Endothelial cell of umbilical vein (primary cell): ENCODE results near the gene SLC52A1. TPM values are rescaled to one million over a fixed set of nuclear protein-coding genes. Genes with fewer than 3 reads are reported as not detected.

Source experiments
- BruUV-seq: library from RNA; stranded (reverse); fragments of 400-500 nt; replicated peaks from 2 replicates; lab custom pipeline; 2021; lab: Mats Ljungman, UMichigan
- CTCF ChIA-PET: fragments of 300-600, 350-600 bp; sonication (Branson Sonifier 250); formaldehyde crosslinking; loops from one replicate; lab custom pipeline; 2021; ENCODE audit warnings: antibody characterized with exemption, inconsistent platforms; lab: Charles Lee
- POLR2A ChIA-PET: fragments of 300-600, 350-600 bp; sonication (Branson Sonifier 250); formaldehyde crosslinking; loops from one replicate; lab custom pipeline; 2021; ENCODE audit warnings: antibody characterized with exemption, inconsistent platforms; lab: Charles Lee
- DNase-seq: peaks from one replicate; pipeline ENCODE4 v3.0.0-alpha.2; 2011; ENCODE audit warnings: low read depth, low spot score
- FAIRE-seq: peaks from 2 replicates; lab custom pipeline; 2011; peaks lifted over from hg19 to GRCh38; lab: Jason Lieb, UNC
- H2AFZ ChIP-seq: 2 replicates; pipeline ENCODE4 v1.6.0; 2012; ENCODE audit warnings: low read depth, low read length, control low read depth, inconsistent platforms
- H3K27ac ChIP-seq: 2 replicates; pipeline ENCODE4 v1.5.1; 2011; ENCODE audit warnings: low read depth, mild to moderate bottlenecking, control low read depth, low read length, moderate library complexity; ENCODE audit not compliant: insufficient read depth
- H3K27me3 ChIP-seq, 2 experiments: 2 replicates each; pipeline versions ENCODE4 v1.6.0 to v1.6.1; 2011; ENCODE audit warnings: low read length in 2 of 2, mixed read lengths in 1 of 2; ENCODE audit not compliant: control insufficient read depth in 2 of 2, insufficient read depth in 2 of 2
- H3K36me3 ChIP-seq, 2 experiments: 2 replicates in 1 of 2; 3 replicates in 1 of 2; pipeline ENCODE4 v1.5.1; 2011; ENCODE audit warnings: low read length in 2 of 2, mild to moderate bottlenecking in 1 of 2, moderate library complexity in 1 of 2; ENCODE audit not compliant: control insufficient read depth in 2 of 2, insufficient read depth in 2 of 2; ENCODE audit errors: extremely low read depth in 1 of 2
- H3K4me1 ChIP-seq: 3 replicates; pipeline ENCODE4 v1.5.1; 2011; ENCODE audit warnings: mild to moderate bottlenecking, low read length; ENCODE audit not compliant: control insufficient read depth, insufficient read depth; ENCODE audit errors: extremely low read depth
- H3K4me2 ChIP-seq: 2 replicates; pipeline ENCODE4 v1.6.1; 2011; ENCODE audit warnings: low read length, control low read depth, mixed read lengths; ENCODE audit not compliant: insufficient read depth
- H3K4me3 ChIP-seq, 3 experiments: fragments of 200-600 bp in 1 of 3; sonication (generic), shearing (Covaris generic) in 1 of 3; replicated peaks in 1 of 3; 2 replicates each; pipeline ENCODE4 v1.5.1; 2011 to 2016; ENCODE audit warnings: control low read depth in 3 of 3, low read length in 3 of 3, mild to moderate bottlenecking in 2 of 3, inconsistent platforms in 1 of 3, low read depth in 1 of 3, moderate library complexity in 1 of 3; ENCODE audit not compliant: insufficient read depth in 1 of 3
- H3K79me2 ChIP-seq: 2 replicates; pipeline ENCODE4 v1.6.0; 2012; ENCODE audit warnings: low read length, inconsistent platforms; ENCODE audit not compliant: control insufficient read depth, insufficient read depth
- H3K9ac ChIP-seq: replicated peaks from 2 replicates; pipeline ENCODE3; 2011; ENCODE audit warnings: low read length, control low read depth; ENCODE audit not compliant: insufficient read depth; ENCODE audit errors: extremely low read depth
- H3K9me1 ChIP-seq: replicated peaks from 3 replicates; pipeline ENCODE4 v1.6.0; 2011; ENCODE audit warnings: mild to moderate bottlenecking, low read length; ENCODE audit not compliant: control insufficient read depth, insufficient read depth; ENCODE audit errors: extremely low read depth
- H3K9me3 ChIP-seq: replicated peaks from 2 replicates; pipeline ENCODE4 v1.5.1; 2012; ENCODE audit warnings: low read length, inconsistent platforms; ENCODE audit not compliant: control insufficient read depth, insufficient read depth
- H4K20me1 ChIP-seq: replicated peaks from 2 replicates; pipeline ENCODE3; 2011; ENCODE audit warnings: mild to moderate bottlenecking, low read length; ENCODE audit not compliant: control insufficient read depth, insufficient read depth; ENCODE audit errors: extremely low read depth
- CTCF ChIP-seq, 2 donors: IDR thresholded peaks; 1 replicate in 1 of 2; 2 replicates in 1 of 2; pipeline ENCODE4 v1.5.1; 2011; ENCODE audit warnings: low read length in 2 of 2, mild to moderate bottlenecking in 2 of 2, moderate library complexity in 2 of 2, control low read depth in 1 of 2, inconsistent platforms in 1 of 2, low read depth in 1 of 2; ENCODE audit not compliant: insufficient read depth in 1 of 2; ENCODE audit errors: extremely low read depth in 1 of 2
- EZH2 ChIP-seq: IDR thresholded peaks from 2 replicates; pipeline ENCODE4 v1.6.1; 2012; ENCODE audit warnings: borderline replicate concordance, low read depth, mild to moderate bottlenecking, moderate library complexity, low read length, inconsistent platforms; ENCODE audit not compliant: severe bottlenecking
- FOS ChIP-seq: IDR thresholded peaks from 2 replicates; pipeline ENCODE4 v1.6.1; 2011; ENCODE audit warnings: mild to moderate bottlenecking, low read length, moderate library complexity, borderline replicate concordance; ENCODE audit not compliant: insufficient read depth
- GATA2 ChIP-seq: IDR thresholded peaks from 2 replicates; pipeline ENCODE4 v1.7.0; 2011; ENCODE audit warnings: low read depth, mild to moderate bottlenecking, moderate library complexity, mixed read lengths, low read length; ENCODE audit not compliant: insufficient read length, insufficient read depth
- JUN ChIP-seq: IDR thresholded peaks from 2 replicates; pipeline ENCODE4 v1.6.1; 2011; ENCODE audit warnings: borderline replicate concordance, low read depth; ENCODE audit not compliant: insufficient read length, insufficient read depth
- MYC ChIP-seq: IDR thresholded peaks from one replicate; pipeline ENCODE4 v1.6.1; 2011; ENCODE audit warnings: mild to moderate bottlenecking, low read depth, low read length
- POLR2A ChIP-seq: IDR thresholded peaks from 2 replicates; pipeline ENCODE4 v1.6.1; 2012; ENCODE audit warnings: low read depth, mild to moderate bottlenecking, control low read depth, low read length
- POLR2AphosphoS5 ChIP-seq: IDR thresholded peaks from 2 replicates; pipeline ENCODE4 v1.6.1; 2012; ENCODE audit warnings: low read depth, mild to moderate bottlenecking, control low read depth, low read length, moderate library complexity; ENCODE audit not compliant: insufficient read depth
- dilution Hi-C: fragments of 300-500 bp; cut with MboI; formaldehyde crosslinking; loops from one replicate; pipeline ENCODE4 v1.15.0; 2019; ENCODE audit warnings: low sequenced_read_pairs; ENCODE audit not compliant: extremely low pct_ligation_motif_present
- intact Hi-C: fragments of 100-400 bp; cut with micrococcal nuclease; formaldehyde crosslinking; loops from one replicate; pipeline ENCODE4 v1.10.0; 2022
- polyA plus RNA-seq, 4 experiments: library from polyadenylated mRNA; depleted of rRNA in 3 of 4; stranded (reverse) in 3 of 4; unstranded in 1 of 4; fragments of >200 nt; gene quantifications; 2 replicates each; pipeline versions ENCODE4 v1.2.1 to v1.2.3, GENCODE V29; 2011 to 2012; ENCODE audit warnings: missing spikeins in 1 of 4
- total RNA-seq: library from RNA; stranded (reverse); gene quantifications from 2 replicates; pipeline ENCODE4 v1.2.3, GENCODE V29; 2021
- TF ChIP-seq, protein P1 (sequence below): IDR thresholded peaks from 2 replicates; pipeline ENCODE4 v1.6.1; 2011; ENCODE audit not compliant: insufficient read depth, insufficient read length

The SLC52A1 gene
- total and polyA plus RNA-seq, 2 donors (not counting 3 experiments of a cell fraction or from before 2014, with no cell fraction given) = 0.04 TPM; not detected in 1

GRCh38 chr17:4997302-4998026 is 37.8 kb downstream of the SLC52A1 start, which contains the start of the genes INCA1 and KIF1C:
TSS of gene INCA1 (minus strand) at chr17:4997522. CDS start at chr17:4994437, 3,085 bp downstream.
TSS of gene KIF1C (plus strand) at chr17:4997950. CDS start at chr17:5000247, 2,297 bp downstream.
- Histone ChIP-seq H4K20me1 (no peaks in the 10 kb centered on the region), H2AFZ (peak within 1 kb of the TSS; percentile 97), H3K4me2 (peak within 1 kb of the TSS; percentile 87), H3K9ac (peak within 1 kb of the TSS; percentile 49), H3K4me3 (peak within 1 kb of the TSS; percentile 77 to 95 (median 82)), H3K27ac (peak within 1 kb of the TSS; percentile 73), H3K36me3 (peaks cover 10 to 21% of the 10 kb centered on the region in 2 experiments), H3K4me1 (peaks cover 19% of the 10 kb centered on the region), H3K9me3 (no peaks in the 10 kb centered on the region), H3K9me1 (no peaks in the 10 kb centered on the region), H3K27me3 (no peaks in the 10 kb centered on the region), H3K79me2 (peaks cover 34% of the 10 kb centered on the region)
- FAIRE-seq = peak; percentile 90
- no TSS peak for BruUV-seq
- peak; percentile 89 for DNase-seq
- intact Hi-C loops (loop anchor here (1.0 to 2.0 kb wide), 2 partner anchors 10 to 57 kb away; partner anchors contain the start of genes CAMTA2, RNF167 and SLC25A11), dilution Hi-C loops (no loop called here)
- POLR2A ChIA-PET = interaction anchor here (1.0 to 1.1 kb wide), 2 partner anchors 10 to 11 kb away, joined by 4 to 5 read pairs; partner anchors contain the start of gene CAMTA2
- peak in 1 of 2 donors; percentile 13 for TF ChIP-seq CTCF (IDR thresholded peaks at IDR 0.05; ENCODE audit: extremely low read depth in 1 of 2, insufficient read depth in 1 of 2, low read depth in 1 of 2, low read length in 2 of 2)
- peak; percentile 73 for TF ChIP-seq POLR2A
- no peak for TF ChIP-seq FOS
- TF ChIP-seq, protein P1, sequence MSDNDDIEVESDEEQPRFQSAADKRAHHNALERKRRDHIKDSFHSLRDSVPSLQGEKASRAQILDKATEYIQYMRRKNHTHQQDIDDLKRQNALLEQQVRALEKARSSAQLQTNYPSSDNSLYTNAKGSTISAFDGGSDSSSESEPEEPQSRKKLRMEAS = no peak
- no peak for TF ChIP-seq JUN
- TF ChIP-seq MYC = no peak
- TF ChIP-seq GATA2 = no peak
- peak; percentile 76 for TF ChIP-seq POLR2AphosphoS5
- TF ChIP-seq EZH2 = no peak
- CTCF ChIA-PET = interaction anchor here (0.6 to 4.2 kb wide), 7 partner anchors 9 to 665 kb away, joined by 3 to 21 read pairs (median 6); partner anchors contain the start of genes CAMTA2, RNF167 and SLC25A11
